GM21360 (cell line): Measurements from ENCODE around the gene SBF2.
A peak's percentile ranks its signal among the peaks of the same experiment; 100 is the strongest.

Experiments
- ATAC-seq: cut with Tn5 transposase; IDR thresholded peaks from one replicate; pipeline ENCODE4 v1.9.1; 2021; ENCODE audit warnings: mild to moderate bottlenecking, moderate library complexity; ENCODE audit not compliant: unreplicated experiment

The SBF2 gene

DNA sequence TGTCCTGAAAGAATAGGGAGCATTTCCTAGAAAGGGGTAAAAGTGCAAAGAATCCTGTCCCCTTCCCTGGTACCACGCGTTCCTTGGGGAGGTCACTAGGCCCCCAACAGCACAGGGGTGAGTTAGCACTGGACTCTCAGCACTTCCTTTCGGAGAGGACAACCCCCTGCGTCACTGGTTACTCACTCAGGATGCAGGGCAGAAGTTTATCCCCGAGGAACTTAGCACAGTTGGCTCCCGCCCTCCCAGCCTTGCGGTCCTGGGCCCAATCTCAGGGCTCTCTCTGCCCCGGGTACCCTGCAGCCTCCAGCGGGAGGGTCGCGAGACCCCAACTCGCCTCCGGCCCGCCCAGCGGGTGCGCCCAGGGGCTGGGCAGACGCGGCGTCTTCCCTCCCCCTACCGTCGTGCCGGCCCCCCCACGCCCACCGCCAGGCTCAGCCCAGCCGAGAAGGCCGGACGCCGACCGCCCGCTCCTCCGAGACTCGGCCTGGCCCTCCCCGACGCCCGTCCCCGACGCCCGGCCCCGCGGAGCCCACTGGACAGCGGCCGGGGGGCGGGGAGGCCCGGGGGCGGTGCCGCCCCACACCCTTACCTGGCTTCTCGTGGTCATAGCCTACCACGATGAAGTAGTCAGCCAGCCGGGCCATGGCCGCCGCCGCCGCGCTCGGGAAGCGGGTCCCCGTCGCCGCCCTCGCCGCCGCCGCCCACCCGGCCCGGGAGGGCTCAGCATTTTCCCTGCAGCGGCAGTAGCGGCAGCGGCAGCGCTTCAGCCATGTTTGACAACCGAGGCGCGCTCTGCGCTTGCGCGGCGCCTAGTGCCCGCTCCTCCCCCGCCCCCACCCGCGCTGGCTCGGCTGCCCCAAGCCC, at the start of gene SBF2:
Gene SBF2 (minus strand): TSS at position 797 of the 867 bp plus-strand sequence. CDS start 150 bp downstream, at position 647.
- peak; percentile 38 for ATAC-seq

DNA sequence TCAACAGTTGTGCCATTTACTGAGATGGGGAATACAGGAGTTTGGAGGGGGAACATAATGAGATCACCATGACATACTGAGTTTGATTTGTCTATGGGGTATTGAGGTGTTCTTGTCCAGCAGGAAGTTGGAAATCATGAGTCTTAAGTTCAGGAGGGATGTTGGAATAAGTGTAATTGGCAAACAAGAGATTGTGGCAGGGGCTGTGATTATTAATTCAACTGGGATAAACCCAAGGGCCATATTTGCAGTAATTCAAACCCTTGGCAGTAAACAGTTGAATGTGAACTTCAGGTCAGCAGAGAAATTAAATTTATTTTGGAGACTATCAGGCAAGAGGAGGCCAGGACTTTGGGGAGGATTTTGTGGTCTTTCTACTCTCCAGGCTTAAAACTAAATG, 44.3 kb upstream of the SBF2 start:
- no peak for ATAC-seq

DNA sequence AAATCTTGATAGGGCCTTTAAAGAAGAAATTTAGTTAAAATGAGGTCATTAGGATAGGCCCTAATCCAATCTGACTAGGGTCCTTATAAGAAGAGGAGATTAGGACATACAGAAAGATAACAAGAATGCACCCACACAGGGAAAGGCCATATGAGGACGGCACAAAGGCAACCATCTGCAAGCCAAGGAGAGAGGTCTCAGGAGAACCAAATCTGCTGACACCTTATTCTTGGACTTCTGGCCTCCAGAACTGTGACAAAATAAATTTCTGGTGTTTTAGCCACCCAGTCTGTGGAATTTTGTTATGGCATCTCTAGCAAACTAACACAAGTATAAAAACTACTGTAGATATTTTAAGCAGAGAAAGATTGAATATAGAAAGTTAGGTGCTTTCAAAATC, 39.5 kb upstream of the SBF2 start:
- ATAC-seq, result no peak

DNA sequence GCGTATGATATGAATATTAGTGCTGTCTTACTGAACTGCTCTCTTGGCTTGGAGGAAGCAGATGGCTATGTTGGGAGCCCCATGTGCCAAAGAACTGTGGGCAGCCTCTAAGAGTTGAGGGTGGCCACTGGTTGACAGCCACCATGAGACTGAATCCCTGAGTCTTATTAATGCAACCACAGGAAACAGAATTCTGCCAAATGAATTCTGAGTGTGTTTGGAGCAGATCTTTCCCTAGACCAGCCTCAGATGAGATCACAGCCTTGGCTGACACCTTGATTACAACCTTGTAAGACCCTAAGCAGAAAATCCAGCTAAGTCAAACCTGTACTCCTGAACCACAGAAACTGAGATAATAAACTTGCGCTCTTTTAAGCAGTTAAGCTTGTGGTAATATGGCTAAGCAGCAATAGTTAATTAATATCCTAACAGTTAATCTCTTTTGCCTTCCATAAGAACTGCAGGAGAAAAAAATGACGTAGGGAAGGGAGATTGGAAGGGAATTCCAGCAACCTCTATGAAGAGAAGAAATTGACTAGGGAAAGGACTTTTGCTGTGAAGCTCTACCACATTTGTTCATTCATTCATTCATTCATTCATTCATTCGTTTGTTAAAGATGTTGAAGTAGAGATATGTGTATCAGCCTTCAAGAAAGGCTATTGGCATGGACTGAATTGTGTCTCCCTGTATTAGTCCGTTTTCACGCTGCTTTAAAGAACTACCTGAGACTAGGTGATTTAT, 37.7 kb upstream of the SBF2 start:
- no peak for ATAC-seq

DNA sequence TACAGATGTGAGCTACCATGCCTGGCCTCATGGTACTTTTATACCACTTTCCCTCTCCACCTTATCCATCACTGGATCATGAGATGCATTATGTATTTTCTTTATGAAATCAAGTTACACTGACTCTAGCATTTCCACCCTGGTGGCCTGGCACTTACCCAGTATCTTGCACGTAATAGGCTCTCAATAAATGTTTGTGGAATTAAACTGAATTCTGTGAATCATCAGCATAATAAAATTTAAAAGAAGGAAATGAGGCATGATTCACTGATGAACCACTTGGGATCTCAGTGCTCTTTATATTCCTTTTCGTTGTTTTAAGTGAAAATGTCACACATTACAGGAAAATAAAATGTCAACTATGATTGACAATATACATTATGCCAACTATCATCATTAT, 35.9 kb upstream of the SBF2 start:
- no peak for ATAC-seq

DNA sequence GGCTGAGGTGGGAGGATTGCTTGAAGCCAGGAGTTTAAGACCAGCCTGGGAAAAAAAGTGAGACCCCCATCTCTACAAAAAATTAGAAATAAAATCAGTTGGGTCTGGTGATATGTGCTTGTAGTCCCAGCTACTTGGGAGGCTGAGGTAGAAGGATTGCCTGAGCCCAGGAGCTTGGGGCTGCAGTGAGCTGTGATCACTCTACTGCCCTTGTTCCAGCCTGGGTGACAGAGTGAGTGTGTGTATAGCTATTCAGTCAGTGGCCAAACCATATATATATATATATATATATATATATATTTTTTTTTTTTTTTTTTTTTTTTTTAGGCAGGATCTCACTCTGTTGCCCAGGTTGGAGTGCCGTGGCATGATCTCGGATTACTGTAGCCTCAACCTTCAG, 35.3 kb upstream of the SBF2 start:
- no peak for ATAC-seq

DNA sequence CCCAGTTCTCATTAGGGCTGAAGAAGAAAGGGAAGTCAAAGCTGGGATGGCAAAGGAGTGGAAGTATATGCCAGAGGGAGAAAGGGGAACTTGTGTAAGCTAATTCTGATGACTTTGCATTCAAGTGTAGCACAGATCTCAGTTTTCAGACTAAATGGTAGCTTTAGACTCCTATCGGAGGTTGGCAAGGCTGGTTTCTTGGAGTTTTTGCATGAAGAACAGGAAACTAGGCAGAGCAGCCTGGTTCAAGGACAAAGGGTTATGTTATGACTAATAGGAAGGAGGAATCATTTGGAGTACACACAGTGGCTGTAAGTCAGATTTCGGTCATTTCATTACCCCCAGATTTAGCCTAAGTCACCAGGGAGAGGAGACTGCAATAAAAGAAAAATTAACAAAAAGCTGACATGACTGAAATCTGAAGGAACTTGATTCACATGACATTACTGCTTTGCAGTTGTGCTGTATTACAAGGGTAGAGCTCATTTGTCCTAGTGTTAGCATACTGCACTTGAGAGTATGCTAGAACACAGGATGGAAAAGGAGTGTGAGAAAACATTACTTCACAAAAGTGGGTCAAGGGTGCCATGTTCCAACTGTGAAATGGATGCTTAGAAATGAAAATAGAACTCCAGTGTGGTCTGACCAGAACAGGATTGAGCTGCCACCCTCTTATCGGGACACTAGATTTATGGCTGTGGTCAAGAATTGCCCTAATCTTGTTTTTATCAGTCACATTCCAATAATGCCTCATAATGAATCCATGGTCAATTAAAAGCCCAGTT, 34.5 kb upstream of the SBF2 start:
- ATAC-seq, result no peak

DNA sequence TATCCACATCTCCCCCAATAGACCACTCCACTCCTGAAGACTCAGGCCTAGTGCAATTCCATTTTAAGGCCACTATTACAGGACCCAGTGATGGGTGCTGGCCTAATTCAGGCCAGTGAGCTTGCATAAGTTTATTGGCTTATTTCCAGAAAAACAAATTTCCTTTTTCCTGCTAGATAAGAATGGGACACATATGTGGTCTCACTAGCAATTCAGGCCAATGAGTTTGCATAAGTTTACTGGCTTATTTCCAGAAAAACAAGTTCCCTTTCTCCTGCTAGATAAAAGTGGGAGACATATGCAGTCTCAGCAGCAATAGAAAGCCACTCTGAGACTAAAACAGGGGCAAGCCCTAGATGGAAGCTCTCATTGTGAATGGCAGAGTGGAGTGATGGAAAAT, 33.2 kb upstream of the SBF2 start:
- no peak for ATAC-seq

DNA sequence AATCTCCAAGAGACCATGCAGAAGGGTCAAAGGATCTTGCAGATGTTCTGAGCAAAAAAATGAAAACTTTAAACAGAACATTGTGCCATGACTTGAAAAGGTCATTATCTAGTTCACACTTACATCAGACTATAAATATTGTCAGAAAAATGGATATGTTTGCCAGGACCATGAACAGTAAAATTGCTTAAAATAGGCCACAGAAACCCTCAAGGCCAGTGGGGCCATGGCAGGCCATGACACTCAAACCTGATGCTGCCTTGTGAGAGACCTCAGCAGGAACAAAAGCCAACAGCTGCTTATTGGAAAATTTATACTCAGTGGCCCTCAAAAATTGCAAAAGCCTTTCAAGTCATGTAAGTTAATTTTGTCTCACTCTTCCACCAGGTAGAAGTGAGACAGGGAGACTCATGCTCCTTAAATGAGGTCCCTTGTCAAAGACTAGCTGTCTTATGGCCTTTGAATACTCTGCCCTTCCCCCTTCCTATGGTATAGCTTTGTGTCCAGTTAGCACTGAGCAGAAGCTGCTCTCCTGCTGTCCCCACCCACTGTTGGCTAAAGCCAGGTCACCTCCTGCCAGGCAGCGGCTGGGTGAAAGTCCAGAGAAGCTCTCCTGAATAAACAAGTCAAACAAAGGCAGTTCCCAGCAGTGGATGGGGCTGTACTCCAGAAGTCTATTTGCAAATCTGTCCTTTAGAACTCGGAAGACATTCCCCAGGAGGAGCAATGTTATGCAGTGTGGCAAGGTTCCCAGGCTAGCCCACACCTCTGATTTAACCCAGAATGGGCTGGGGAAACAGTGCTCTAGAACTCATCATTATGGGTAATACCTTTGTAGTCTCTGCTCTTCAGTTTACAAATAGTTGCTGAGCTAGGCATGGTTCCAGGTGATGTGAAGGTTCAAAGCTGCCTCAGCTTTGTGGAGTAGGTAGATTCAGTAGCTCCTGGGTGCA, 32.3 kb upstream of the SBF2 start:
- no peak for ATAC-seq

DNA sequence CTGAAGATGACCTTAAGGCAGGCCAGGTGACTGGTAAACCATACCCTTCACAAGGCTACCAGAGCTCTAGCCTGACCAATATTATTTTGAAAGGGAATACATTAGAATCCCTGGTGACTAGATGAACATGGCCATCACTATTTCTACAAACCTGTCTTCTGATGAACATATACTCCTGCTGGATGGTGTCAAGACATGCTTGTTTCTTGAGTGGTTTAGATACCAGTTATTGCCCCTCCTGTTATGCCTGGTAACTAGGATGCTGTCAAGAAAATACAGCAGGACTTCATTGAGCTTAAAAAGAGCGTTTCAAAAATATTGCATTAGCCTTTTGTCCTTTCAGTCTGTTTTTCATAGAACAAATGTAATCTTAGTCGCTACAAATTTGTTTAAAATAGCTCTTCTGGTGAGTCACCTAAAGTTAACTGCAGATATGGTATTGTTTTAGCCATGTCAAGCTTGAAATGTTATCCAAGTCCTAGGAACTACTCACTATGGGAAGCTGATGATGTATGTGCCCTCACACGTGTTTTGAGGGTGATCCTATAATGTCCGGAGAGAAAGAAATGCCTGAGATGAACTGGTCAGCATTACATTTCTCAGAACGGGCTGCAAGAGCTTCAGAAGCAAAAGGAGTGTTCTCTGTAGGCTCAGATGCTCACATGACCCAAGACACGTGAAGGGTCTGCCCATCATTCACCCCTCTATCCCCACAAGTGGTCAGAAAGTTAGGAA, 31.4 kb upstream of the SBF2 start:
- no peak for ATAC-seq

DNA sequence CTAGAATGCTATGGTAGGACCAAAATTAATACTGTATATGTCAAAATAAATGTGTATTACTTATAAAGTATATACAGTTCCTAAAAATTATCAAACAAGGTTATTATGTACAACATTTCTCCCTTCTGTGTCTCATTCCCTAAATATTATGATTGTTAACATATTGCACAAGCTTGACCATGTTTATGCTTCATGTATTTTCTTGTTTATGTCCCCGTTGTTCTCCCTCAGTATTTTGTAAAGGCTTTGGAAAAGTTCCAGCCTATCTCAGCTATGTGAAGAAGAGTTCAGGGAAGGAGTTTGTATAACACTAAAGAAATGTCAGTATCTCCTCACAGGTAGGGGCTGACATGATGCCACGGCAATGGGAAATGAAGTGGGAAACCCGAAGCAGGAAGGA, 30.5 kb upstream of the SBF2 start:
- ATAC-seq, result no peak

DNA sequence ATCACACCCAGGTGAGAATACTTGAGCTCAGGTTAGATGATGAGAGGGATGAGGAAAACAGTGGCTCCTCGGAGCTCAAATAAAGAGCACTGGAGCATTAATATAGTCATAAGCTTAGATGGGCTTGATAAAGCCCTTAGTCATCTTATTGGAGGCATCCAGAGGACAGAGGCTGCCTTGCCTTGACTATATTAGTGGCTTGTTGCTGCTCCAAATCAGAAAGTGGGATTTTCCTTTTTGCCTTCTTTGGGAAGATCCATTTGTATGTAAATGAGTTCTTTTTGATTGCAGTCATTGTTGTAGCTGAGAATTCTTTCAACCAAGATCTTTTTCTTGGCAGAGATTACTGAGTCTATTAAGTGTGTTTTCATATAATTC, 29.8 kb upstream of the SBF2 start:
- no peak for ATAC-seq

DNA sequence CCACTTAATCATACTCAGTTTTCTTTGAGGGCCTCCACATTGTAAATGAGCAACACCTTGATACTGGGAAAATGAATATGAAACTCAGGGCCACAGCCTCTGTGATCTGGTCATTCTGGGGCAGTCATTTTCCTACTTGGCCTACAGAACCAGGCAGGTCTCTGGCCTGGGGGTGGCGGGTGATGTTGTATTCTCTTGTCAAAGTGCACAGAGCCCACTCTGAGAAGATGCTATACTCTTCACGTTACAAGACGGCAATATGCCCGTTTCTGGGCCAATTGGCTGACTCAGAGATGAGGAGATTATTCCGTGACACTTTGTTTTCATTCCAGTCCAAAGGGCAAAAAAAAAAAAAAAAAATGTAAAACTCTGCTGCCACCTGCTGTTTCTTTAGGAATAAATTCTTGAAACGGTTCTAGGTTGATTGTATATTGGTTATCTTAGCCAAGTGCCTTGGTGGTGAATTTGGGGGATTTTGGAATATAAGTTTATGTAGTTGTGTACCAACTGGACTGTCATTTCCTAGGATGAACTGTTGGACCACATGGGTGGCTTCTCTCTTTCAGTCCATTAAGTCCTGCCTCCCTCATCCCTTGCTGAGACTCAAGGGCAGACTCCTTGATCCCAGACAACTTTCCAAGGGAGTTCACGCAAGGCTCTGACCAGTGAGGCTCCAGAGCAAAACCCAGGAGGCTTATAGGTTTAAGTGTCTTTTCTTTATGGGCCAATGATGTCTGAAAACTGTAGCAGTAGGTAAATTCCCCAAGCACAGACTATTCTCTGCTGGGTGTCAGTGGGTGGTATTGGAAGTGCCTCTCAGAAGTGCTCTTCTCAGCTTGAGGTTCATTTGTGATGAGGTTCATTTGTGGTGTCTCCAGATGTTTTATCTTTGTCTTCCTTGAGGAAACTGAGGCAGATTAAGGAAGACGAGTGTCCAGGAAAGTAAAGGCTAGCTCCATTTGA, 29.1 kb upstream of the SBF2 start:
- ATAC-seq, result peak; percentile 43

DNA sequence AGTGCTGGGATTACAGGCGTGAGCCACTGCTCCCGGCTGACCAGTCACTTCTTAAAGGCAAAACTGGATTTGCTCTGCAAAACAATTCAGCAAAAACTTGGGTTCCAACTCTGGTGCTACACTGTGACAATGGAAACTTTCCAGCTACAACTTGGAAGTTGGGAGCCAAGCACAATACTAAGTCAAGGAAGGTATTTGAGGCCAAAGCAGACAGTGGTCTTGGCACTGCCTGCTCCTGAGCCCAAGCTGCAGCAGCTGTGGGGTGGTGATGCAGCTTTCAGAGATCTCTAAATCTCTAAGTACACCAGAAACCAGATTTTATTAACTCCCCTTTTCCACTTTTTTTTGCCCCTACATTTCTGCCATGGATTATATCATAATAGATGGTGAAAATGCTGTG, 28.4 kb upstream of the SBF2 start:
- no peak for ATAC-seq

DNA sequence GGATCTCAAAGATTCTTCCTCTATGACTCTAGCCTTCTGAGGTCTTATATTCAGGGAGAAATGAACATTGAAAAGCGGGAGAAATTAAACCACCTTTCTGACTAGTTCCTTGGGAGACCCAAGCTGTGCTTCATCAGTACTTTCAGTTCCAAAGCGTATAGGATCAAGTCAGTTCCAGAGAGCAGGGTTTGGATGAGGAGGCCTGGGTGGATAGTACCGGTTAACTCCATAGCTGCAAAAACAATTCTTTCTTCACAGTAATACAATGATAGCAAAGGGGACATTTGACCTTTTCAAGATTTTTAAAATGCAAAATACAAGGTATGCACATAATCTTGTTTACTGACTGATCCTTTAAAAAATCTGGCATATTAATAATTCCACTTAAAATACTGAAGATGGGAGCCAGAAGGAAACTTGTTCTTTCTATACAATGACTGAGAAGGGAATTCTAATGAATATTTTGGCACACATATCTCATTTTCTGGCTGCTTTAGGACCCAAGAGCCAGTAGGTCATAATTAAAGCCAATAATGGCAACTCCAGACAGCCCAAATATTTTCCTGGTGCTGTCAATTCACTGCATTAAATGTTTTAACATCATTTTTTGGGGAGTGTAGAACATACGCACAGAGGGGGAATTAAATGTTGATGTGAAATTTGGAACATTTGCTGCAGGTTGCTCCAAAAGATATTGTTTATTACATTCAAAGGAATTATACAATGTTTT, 26.9 kb upstream of the SBF2 start:
- ATAC-seq, result no peak

DNA sequence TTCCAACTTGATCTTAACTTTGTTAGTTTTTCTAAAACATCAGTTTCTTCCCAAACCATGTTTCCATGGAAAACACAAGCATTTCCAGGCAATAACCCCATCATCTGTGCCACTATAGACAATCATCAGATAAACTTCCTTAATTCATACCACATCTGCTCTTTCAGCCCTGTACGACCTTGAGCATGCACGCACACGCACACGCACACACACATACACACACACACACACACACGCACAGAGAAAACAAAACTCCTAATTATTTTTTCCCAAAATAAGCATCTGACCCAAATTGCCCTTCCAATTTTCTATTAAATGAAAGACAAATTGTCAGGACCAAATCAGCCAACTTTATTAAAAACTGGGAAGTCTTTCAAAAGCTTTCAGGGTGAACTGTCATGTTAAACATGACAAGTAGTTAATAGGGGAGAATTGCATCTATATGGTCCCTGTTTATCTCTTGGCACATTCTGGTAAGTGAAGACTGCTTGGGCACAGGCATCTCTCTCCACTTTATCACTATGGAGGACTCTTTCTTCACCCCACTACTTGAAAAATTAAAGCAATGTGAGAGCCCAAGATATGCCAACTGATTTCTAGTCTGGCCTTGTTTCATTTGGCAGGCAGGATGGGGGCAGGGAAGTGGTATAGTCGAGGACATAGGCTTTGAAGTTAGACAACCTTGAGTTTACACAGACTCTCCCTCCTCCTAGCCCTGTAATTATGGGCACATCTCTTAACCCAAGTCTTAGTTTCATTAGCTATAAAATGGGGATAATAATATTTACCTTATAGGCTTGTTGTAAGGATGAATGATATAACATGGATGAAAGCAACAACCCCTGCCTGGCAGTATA, 25.9 kb upstream of the SBF2 start:
- ATAC-seq, result no peak

DNA sequence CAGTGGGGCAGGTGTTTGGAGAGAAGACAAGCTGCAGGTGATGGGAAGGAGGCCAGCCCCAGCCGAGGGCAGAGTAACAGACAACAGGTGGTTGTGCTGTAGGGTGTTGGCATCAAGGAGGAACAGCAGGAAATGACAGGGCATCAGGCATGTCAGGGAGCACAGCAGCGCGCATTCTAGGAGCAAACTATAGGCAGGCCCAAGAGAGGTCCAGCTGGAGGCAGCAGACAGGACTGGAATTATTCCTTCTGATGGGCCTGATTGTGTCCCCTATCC, 24.4 kb upstream of the SBF2 start:
- no peak for ATAC-seq
